K562 (cell line): ENCODE measurements around the gene CMSS1. TPM values are rescaled to one million over a fixed set of nuclear protein-coding genes. Genes with fewer than 3 reads are reported as not detected.

Source experiments
- ATF1 ChIP-seq, 2 experiments: fragments of 450-650 bp in 1 of 2; IDR thresholded peaks; 2 replicates each; pipeline ENCODE4 v1.6.1; 2016; ENCODE audit warnings: missing compliant biosample characterization in 1 of 2, missing genetic modification characterization in 1 of 2
- BACH1 ChIP-seq: fragments of 200-800 bp; sonication (Bioruptor generic); IDR thresholded peaks from 2 replicates; pipeline ENCODE4 v1.6.1; 2016; ENCODE audit warnings: missing genetic modification characterization, missing compliant biosample characterization
- CBX3 ChIP-seq, 2 experiments: IDR thresholded peaks; 1 replicate in 1 of 2; 2 replicates in 1 of 2; pipeline ENCODE4 v1.6.1; 2012; ENCODE audit warnings: inconsistent platforms in 2 of 2, low read length in 2 of 2, borderline replicate concordance in 1 of 2, control low read depth in 1 of 2
- CREM ChIP-seq: IDR thresholded peaks from 2 replicates; pipeline ENCODE4 v1.6.1; 2014; ENCODE audit warnings: antibody characterized with exemption, low read depth
- ETV5 ChIP-seq: sonication (generic); formaldehyde crosslinking; IDR thresholded peaks from 2 replicates; pipeline ENCODE4 v1.4.0; 2020; ENCODE audit warnings: low read depth, mild to moderate bottlenecking, missing genetic modification reagents
- EWSR1 ChIP-seq: fragments of 450-650 bp; IDR thresholded peaks from 2 replicates; pipeline ENCODE4 v1.6.1; 2018; ENCODE audit warnings: borderline replicate concordance, mild to moderate bottlenecking, low read depth, moderate library complexity; ENCODE audit not compliant: partially characterized antibody
- HDGF ChIP-seq: fragments of 450-650 bp; IDR thresholded peaks from 2 replicates; pipeline ENCODE4 v1.6.1; 2016
- HMG20A ChIP-seq: fragments of 450-650 bp; formaldehyde crosslinking; conservative IDR thresholded peaks from 2 replicates; pipeline ENCODE4 v1.4.0; 2020; ENCODE audit warnings: mild to moderate bottlenecking, mixed read lengths
- HMG20B ChIP-seq: fragments of 250-450 bp; sonication (Bioruptor Pico); IDR thresholded peaks from 2 replicates; pipeline ENCODE4 v1.5.0; 2021; ENCODE audit warnings: mild to moderate bottlenecking
- KAT7 ChIP-seq: sonication (generic); formaldehyde crosslinking; IDR thresholded peaks from 2 replicates; pipeline ENCODE4 v1.8.0; 2022; ENCODE audit warnings: missing genetic modification reagents, mild to moderate bottlenecking, borderline replicate concordance
- MAFK ChIP-seq: IDR thresholded peaks from 2 replicates; pipeline ENCODE4 v1.6.1; 2011; ENCODE audit warnings: low read length, improper control_type of control experiment
- MXI1 ChIP-seq: IDR thresholded peaks from 2 replicates; pipeline ENCODE4 v1.6.1; 2011; ENCODE audit warnings: low read depth, mild to moderate bottlenecking, improper control_type of control experiment, low read length
- NFE2 ChIP-seq: IDR thresholded peaks from 2 replicates; pipeline ENCODE4 v1.6.1; 2014; ENCODE audit warnings: antibody characterized with exemption, low read depth
- RFX1 ChIP-seq: fragments of 450-650 bp; IDR thresholded peaks from 2 replicates; pipeline ENCODE4 v1.6.1; 2016; ENCODE audit warnings: mild to moderate bottlenecking, moderate library complexity
- RNF2 ChIP-seq: sonication (generic); IDR thresholded peaks from 2 replicates; pipeline ENCODE4 v1.6.1; 2016
- SRSF7 ChIP-seq: fragments of 200-400 bp; formaldehyde crosslinking; optimal IDR thresholded peaks from 2 replicates; pipeline ENCODE3; 2017; ENCODE audit warnings: mild to moderate bottlenecking, low read depth, low read length
- TSHZ1 ChIP-seq: fragments of 250-450 bp; sonication (Bioruptor Pico); IDR thresholded peaks from 2 replicates; pipeline ENCODE4 v1.4.0; 2020; ENCODE audit warnings: mild to moderate bottlenecking, moderate library complexity
- ZC3H11A ChIP-seq: IDR thresholded peaks from 2 replicates; pipeline ENCODE4 v1.6.1; 2012; ENCODE audit warnings: low read depth, low read length, improper control_type of control experiment
- ZNF140 ChIP-seq: fragments of 250-450 bp; sonication (Bioruptor Pico); IDR thresholded peaks from 2 replicates; pipeline ENCODE4 v1.8.0; 2021; ENCODE audit warnings: moderate library complexity, mild to moderate bottlenecking, inconsistent platforms
- ZNF197 ChIP-seq: fragments of 200-800 bp; sonication (Bioruptor generic); IDR thresholded peaks from 2 replicates; pipeline ENCODE4 v1.6.1; 2016; ENCODE audit warnings: low read depth, missing genetic modification characterization, missing compliant biosample characterization
- ZNF384 ChIP-seq: IDR thresholded peaks from 2 replicates; pipeline ENCODE4 v1.6.1; 2012; ENCODE audit warnings: low read depth, low read length, improper control_type of control experiment
- ZNF395 ChIP-seq: fragments of 200-800 bp; sonication (Bioruptor generic); IDR thresholded peaks from 2 replicates; pipeline ENCODE4 v1.6.1; 2017; ENCODE audit warnings: missing genetic modification characterization, missing compliant biosample characterization
- ZNF445 ChIP-seq: fragments of 250-450 bp; sonication (Bioruptor Pico); IDR thresholded peaks from 2 replicates; pipeline ENCODE4 v1.4.0; 2020; ENCODE audit warnings: low read depth, mild to moderate bottlenecking, moderate library complexity
- ZNF644 ChIP-seq: fragments of 200-800 bp; sonication (Bioruptor generic); IDR thresholded peaks from 2 replicates; pipeline ENCODE4 v1.6.1; 2016; ENCODE audit warnings: low read depth, missing genetic modification characterization, missing compliant biosample characterization
- ZNF717 ChIP-seq: fragments of 250-450 bp; sonication (Bioruptor Pico); IDR thresholded peaks from 2 replicates; pipeline ENCODE4 v1.5.0; 2021
- polyA plus RNA-seq, 8 experiments: library from polyadenylated mRNA; depleted of rRNA in 4 of 8; stranded (reverse) in 5 of 8; unstranded in 3 of 8; fragments of >200 nt; fragmentation: Nextera tagmentation in 2 of 8; fragmentation: Illumina TruSeq in 1 of 8; extraction: Ambion mirVana in 2 of 8; extraction: Trizol in 1 of 8; gene quantifications; 2 replicates each; pipeline versions ENCODE4 v1.2.1 to v1.2.3, GENCODE V29; 2011 to 2014; ENCODE audit warnings: inconsistent platforms in 1 of 8, missing spikeins in 1 of 8
- total RNA-seq, 7 experiments: library from RNA; depleted of rRNA in 6 of 7; stranded (reverse); fragments of >200 nt in 6 of 7; fragmentation: Illumina TruSeq in 2 of 7; extraction: Trizol in 2 of 7; gene quantifications; 2 replicates each; pipeline versions ENCODE4 v1.2.1 to v1.2.3, GENCODE V29; 2011 to 2021; ENCODE audit warnings: low replicate concordance in 1 of 7
- TF ChIP-seq, protein P1 (sequence below): fragments of 250-450 bp; sonication (Bioruptor Pico); IDR thresholded peaks from 2 replicates; pipeline ENCODE4 v1.5.0; 2021

The CMSS1 gene
- total and polyA plus RNA-seq, 9 of the 15 experiments (the other 6 are each of a cell fraction or from before 2014, with no cell fraction given) = 46.9 to 109 (median 72.3) TPM

DNA sequence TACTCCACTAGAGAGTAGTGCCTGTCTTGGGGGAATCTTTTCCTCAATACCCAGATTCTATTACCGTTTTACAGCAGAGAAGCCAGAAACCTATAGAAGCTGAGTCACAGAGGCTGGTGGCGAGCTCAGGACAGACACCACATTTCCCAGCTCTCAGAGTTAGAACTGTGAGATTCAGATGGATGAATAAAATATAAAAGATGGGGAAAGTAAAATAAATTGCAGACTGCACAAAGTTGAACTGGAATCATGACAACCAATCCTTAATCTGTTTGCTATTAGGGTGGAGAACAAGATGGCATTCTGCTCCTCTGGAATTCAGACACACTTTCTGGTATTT, 40.5 kb upstream of the CMSS1 start (continued):
- TF ChIP-seq HMG20A (CRISPR knock-in tag) (no peak), ZC3H11A (no peak), NFE2 (no peak), TSHZ1 (no peak), KAT7 (CRISPR knock-in tag) (no peak), HDGF (no peak), BACH1 (tag) (peak; percentile 90), ZNF197 (CRISPR knock-in tag) (peak; percentile 17; the same call in 1 of the 2 replicates), ZNF395 (CRISPR knock-in tag) (peak; percentile 97; the same call in 1 of the 2 replicates), EWSR1 (no peak), HMG20B (CRISPR knock-in tag) (peak; percentile 95), ZNF445 (CRISPR knock-in tag) (no peak), ZNF644 (tag) (peak; percentile 44), RNF2 (no peak), CREM (no peak), CBX3 (IDR thresholded peaks at IDR 0.05; ENCODE audit: borderline replicate concordance in 1 of 2, low read length in 2 of 2) (no peak), ZNF140 (CRISPR knock-in tag) (no peak), MAFK (no peak), MXI1 (no peak), ZNF384 (no peak), ZNF717 (peak; percentile 94; the same call in 1 of the 2 replicates), ETV5 (CRISPR knock-in tag) (no peak), ATF1 (CRISPR knock-in tag; IDR thresholded peaks at IDR 0.05) (no peak), ATF1 (tag; IDR thresholded peaks at IDR 0.05) (peak; percentile 62), SRSF7 (no peak), RFX1 (no peak)
- TF ChIP-seq, protein P1, sequence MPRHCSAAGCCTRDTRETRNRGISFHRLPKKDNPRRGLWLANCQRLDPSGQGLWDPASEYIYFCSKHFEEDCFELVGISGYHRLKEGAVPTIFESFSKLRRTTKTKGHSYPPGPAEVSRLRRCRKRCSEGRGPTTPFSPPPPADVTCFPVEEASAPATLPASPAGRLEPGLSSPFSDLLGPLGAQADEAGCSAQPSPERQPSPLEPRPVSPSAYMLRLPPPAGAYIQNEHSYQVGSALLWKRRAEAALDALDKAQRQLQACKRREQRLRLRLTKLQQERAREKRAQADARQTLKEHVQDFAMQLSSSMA = peak; percentile 93; the same call in 1 of the 2 replicates
